ENCODE results near the gene KLRK1.

GRCh38 chr12:10372559-10372958, 17.3 kb downstream of the KLRK1 start:
- no peak for TF ChIP-seq CTCF (conservative IDR thresholded peaks at IDR 0.05; ENCODE audit: low read depth, low read length)
- no peak for TF ChIP-seq EZH2phosphoT487 (IDR thresholded peaks at IDR 0.05; ENCODE audit: borderline replicate concordance, low read length)

Data from PC-3 (cell line).